Activated CD4-positive, CD25-positive, alpha-beta regulatory T cell treated with anti-CD3 and anti-CD28 coated beads, Interleukin-2, amount 50 U/mL, for 24 hours (primary cell): ENCODE data around the gene RRM1.
"Not testable (repeated sequence)": the region's sequence is repeated elsewhere in the genome, so short reads cannot be mapped to it uniquely, and the experiment has no call there.

ENCODE experiments used
- ATAC-seq, 2 donors: fragments of 150-1000 bp; cut with Tn5 transposase; one replicate each; pipeline ENCODE4 v1.10.0; 2021; ENCODE audit warnings: mild to moderate bottlenecking in 1 of 2, moderate library complexity in 1 of 2

Gene RRM1

GRCh38 chr11:4140067-4140636 lies 45.6 kb downstream of the RRM1 start:
- no peak for ATAC-seq

GRCh38 chr11:4146070-4146771 lies 51.6 kb downstream of the RRM1 start:
- no peak for ATAC-seq

- ATAC-seq: no peak
Observed at GRCh38 chr11:4146772-4147098, 52.1 kb downstream of the RRM1 start.

- ATAC-seq: no peak
Observed at GRCh38 chr11:4154503-4154902, 59.9 kb downstream of the RRM1 start.

- ATAC-seq: no peak
Observed at GRCh38 chr11:4156571-4156970, 62.0 kb downstream of the RRM1 start.

- ATAC-seq: not testable (repeated sequence)
Observed at GRCh38 chr11:4158818-4159217, 64.2 kb downstream of the RRM1 start.

- no peak for ATAC-seq
Observed at GRCh38 chr11:4161305-4161704, 66.7 kb downstream of the RRM1 start.

- no peak for ATAC-seq
Observed at GRCh38 chr11:4164884-4165590, 70.4 kb downstream of the RRM1 start.

GRCh38 chr11:4167292-4167691 lies 72.7 kb downstream of the RRM1 start:
- no peak for ATAC-seq

GRCh38 chr11:4167758-4168157 lies 73.2 kb downstream of the RRM1 start:
- no peak for ATAC-seq

- ATAC-seq: not testable (repeated sequence)
Observed at GRCh38 chr11:4175620-4176350, 81.2 kb downstream of the RRM1 start.

GRCh38 chr11:4178813-4179662 lies 84.4 kb downstream of the RRM1 start:
- ATAC-seq: no peak

- ATAC-seq: no peak
Observed at GRCh38 chr11:4180441-4181183, 86.0 kb downstream of the RRM1 start.

GRCh38 chr11:4181782-4182721 lies 87.5 kb downstream of the RRM1 start:
- ATAC-seq: peak in 1 of 2 donors; percentile 51

- ATAC-seq: no peak
Observed at GRCh38 chr11:4183410-4184057, 88.9 kb downstream of the RRM1 start.

- no peak for ATAC-seq
Observed at GRCh38 chr11:4184163-4184916, 89.7 kb downstream of the RRM1 start.

GRCh38 chr11:4185561-4185960 lies 91.0 kb downstream of the RRM1 start:
- ATAC-seq: no peak

- ATAC-seq: no peak
Observed at GRCh38 chr11:4186464-4187054, 92.0 kb downstream of the RRM1 start.
